ENCODE measurements around the gene HPCA.
"Not testable (repeated sequence)": the region's sequence is repeated elsewhere in the genome, so short reads cannot be mapped to it uniquely, and the experiment has no call there.

Gene HPCA

DNA sequence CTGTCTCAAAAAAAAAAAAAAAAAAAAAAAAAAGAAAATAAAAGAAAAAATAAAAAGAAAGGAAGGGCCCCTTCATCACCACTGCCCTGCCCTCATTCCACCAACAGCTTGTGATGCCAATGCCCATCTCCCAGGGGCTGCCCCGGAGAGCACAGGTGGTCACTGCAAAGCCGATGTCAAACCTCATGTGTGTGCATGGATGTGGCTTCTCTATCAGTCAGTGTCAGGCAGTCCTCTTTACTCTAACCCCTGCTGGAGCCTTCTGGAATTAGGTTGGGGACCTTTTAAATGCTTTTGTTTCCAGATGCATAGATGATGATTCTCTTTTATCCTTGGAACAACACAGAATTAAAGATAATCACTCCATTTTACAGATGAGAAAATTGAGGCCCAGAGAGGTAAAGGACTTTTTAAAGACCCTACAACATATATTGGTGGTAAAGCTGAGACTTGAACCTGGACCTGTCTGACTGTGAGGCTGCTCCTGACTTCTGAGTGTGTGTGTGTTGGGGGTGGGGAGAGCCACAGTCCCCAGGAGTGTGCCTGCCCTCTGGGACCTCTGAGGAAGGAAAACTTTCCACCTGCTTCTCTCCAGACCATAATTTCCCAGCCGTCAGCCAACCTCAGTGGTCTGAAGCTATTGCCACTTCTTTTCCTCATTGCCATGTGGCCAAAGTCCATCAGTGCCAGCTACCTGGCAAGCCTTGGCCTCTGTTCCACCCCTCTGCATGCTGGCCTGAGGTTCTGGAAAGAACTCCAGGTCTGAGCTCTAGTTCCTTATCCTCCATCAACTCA is 17.9 kb downstream of the HPCA start:
- DNase-seq: no peak

DNA sequence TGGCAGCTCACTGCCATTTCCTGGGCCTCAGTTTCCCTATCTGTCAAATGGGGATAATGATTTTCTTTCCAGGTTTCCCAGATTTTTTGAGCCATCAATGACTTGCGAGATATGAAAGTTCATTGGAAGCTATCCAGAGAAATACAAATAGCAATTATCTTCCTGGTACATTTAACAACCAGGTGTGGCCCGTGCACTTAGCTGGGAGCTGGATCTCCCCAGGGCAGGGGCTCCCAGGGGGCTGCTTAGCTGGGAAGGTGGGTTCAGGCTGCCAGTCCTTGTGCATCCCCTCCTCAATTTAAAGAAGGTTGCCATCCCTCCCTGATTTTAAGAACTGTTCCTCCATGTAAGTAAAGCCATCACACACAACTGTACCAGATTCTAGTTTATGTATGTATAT is 18.5 kb downstream of the HPCA start:
- DNase-seq: no peak

DNA sequence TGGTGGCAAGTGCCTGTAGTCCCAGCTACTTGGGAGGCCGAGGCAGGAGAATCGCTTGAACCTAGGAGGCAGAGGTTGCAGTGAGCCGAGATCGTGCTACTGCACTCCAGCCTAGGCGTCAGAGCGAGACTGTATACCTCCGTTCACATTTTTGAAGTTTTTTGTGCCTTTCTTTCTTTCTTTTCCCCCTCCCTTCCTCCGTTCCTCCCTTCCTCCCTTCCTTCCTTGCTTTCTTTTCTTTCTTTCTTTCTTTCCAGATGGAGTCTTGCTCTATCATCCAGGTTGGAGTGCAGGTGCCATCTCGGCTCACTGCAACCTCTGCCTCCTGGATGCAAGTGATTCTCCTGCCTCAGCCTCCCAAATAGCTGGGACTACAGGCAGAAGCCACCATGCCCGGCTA is 19.3 kb downstream of the HPCA start:
- not testable (repeated sequence) for DNase-seq

DNA sequence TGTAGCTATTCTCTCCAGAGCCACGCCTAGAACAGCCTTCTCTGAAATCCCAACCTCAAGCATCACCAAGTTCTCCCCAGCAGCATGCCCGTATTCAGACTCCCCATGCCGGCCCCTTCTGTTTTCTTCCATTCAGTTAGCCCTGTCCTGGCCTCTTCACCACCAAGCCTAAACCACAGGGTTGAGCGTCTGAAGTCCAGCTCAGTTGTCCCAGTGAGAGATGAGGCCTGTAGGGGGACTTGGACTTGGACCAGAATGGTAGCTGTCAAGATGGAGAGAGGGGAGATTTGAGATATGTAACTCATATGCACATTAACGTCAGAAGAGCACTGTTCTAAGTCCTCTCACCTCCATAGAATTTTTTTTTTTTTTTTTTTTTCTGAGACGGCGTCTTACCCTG is 20.4 kb downstream of the HPCA start:
- DNase-seq: no peak

DNA sequence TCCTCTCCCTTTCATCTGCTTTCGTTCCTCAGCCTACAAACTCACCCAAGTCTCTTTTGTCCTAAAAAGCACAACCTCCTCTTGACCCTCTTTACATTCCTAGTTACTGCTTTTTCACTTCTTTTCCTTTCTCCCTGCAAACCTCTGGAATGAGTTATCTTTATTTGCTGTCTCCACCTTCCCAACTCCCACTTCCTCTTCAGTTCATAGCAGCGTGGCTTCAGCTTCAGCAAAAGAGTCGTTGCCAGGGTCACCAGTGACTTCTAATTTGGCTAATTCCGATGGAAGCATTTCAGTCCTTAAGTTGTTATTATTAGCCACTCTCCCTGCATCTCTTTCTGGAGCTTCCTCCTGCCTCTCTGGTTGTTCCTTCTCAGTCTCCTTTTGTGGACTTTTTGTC is 21.1 kb downstream of the HPCA start:
- no peak for DNase-seq

DNA sequence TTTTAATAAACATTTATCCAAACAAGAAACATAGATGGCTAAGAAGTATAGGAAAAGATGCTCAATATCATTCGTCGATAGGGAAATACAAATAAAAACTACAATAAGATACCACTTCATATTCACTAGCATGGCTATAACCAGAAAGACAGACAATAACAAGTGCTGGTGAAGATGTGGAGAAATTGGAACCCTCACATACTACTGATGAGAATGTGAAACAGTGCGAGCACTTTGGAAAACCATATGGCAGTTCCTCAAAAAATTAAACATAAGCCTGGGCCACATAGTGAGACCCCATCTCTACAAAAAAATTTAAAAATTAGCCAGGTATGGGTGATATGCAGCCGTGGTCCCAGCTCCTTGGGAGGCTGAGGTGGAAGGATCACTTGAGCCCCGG is 24.0 kb downstream of the HPCA start:
- no peak for DNase-seq

DNA sequence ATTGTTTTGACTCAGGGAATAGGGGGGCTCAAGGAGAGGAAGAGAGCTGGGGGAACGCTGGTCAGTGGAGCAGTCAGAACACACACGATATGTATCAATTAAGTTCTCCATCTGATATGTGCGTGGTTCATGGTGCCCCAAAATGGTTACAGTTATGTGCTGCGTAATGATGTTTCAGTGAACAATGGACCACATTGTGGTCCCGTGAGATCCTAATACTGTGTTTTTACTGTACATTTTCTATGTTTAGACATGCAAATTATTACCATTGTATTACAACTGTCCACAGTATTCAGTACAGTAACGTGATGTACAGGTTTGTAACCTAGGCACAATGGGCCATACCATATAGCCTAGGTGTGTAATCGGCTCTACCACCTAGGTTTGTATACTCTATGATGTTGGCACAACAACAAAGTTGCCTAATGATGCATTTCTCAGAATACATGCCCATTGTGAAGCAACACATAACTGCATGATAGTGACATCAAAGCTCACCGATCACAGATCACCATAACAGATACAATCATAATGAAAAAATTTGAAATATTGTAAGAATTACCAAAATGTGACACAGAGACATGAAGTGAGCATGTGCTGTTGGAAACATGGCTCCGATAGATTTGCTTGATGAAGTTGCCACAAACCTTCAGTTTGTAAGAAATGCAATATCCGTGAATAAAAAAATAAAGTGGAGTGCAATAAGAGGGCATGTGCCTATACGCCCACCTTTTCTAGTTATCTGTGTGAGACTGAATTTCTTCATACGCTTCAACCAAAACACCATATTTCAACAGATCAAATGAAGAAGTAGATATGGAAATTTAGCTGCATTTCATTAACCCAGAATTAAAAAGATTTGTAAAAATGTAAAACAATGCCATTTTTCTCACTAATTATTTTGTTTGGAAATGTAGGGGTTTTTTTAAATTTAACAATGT is 29.7 kb downstream of the HPCA start:
- no peak for DNase-seq

DNA sequence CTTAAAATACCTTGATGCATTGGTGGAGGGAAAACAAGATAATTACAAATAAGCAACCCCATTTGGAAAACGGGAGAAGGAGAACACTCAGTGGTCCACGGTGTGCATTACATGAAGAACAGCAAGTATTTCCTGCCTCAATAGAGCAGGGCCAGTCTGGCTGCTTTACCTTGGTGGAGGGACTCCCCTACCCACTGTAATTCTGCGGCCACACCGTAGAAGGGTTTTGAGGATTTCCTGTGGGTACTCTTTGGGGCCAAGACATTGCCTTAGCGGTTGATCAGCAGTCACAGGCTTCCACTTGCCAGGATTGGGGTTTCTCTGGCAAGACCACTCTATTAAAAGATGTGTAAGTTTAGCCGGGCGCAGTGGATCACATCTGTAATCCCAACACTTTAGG is 31.2 kb downstream of the HPCA start:
- DNase-seq: no peak

DNA sequence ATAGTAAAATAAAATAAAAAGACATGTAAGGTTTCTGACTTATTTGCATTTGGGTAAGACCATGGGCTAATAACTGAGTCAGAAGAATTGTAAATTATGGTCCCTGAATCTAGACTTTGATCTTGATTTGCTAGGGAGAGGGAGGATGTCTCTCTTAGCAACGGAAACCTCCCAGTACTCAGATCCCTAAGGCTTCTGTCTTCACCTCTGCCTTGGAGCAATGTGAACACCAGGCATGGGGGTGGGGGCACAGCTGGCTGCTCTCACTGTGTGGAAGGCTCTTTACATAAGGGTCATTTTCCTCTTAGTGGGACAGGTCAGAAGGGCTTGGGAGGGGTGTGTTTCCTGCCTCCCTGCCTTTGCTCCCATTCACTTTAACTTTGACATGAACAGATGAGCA is 31.9 kb downstream of the HPCA start:
- no peak for DNase-seq

DNA sequence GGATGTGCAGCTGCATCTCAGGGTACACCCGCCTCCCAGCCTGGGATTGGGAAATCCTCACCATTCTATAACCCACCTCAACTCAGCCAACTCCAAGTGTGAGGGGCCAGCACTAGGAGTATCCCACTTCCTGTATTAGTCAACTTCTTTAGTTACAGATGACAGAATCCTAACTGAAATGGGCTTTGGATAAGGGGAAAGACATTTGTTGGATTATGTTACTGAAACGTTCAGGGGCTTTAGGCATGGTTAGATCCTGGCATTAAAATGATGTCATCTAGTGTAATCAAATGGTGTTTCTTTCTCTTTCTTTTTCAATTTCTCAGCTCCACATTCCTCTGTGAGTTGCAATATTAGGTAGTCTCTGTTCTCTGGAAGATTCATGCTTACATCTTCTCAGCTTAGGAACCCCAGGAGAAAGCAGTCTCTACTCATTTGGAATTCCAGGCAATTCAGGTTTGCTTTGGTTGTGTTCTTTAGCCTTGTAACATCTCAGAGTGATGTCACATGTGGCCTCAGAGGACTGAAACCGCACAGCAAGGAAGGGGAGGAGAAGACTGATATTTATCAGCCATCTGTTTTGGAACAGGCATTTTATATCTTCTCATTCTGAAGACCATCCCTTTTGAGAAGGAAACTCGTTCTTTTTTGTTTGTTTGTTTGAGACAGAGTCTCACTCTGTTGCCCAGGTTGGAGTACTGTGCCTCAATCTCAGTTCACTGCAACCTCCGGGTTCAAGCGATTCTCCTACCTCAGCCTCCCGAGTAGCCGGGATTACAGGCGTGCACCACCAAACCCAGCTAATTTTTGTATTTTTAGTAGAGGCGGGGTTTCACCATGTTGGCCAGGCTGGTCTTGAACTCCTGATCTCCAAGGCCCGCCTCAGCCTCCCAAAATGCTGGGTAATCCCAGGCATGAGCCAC is 33.8 kb downstream of the HPCA start:
- DNase-seq: no peak

DNA sequence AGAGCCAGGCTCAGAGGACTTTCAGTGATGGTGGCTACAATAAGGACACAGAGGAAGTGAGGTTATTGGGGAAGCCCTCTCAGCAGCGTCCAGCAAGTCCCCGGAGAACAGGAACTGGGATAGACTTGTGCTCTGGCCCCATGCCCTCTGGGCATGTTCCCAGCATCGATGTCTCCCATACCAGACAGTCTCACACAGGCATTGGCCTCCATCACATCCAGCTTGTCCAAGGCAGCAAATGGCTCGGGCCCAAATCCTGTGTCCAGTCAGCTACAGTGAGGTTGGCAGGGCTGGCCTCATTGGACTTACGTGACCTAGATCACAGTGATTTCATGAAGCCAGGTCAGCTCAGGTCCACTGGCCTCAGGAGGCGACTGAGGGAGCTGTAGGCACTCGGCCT is 34.5 kb downstream of the HPCA start:
- DNase-seq: no peak

DNA sequence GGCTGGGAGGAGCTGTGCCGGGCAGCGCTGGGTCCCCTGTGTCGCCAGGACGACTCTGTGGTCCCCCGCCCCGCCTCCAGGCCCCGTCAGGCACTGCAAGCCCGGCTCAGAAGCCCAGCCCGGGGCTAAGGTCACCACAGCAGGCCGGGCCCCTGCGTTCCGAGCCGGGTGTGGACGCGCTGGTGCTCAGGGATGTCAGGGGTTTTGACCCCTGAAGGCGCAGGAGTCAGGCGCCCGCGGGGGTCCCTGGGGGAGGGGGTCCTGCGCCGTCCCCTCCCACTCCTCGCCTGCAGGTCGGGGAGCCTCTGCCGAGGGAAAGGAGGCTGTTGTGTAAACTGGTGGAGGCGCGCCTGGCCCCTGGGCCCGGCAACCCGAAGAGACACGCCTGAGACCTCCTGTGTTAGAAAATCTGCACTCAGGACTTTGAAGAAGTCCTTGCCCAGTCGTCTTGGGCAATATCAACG is 38.6 kb downstream of the HPCA start:
- no peak for DNase-seq

DNA sequence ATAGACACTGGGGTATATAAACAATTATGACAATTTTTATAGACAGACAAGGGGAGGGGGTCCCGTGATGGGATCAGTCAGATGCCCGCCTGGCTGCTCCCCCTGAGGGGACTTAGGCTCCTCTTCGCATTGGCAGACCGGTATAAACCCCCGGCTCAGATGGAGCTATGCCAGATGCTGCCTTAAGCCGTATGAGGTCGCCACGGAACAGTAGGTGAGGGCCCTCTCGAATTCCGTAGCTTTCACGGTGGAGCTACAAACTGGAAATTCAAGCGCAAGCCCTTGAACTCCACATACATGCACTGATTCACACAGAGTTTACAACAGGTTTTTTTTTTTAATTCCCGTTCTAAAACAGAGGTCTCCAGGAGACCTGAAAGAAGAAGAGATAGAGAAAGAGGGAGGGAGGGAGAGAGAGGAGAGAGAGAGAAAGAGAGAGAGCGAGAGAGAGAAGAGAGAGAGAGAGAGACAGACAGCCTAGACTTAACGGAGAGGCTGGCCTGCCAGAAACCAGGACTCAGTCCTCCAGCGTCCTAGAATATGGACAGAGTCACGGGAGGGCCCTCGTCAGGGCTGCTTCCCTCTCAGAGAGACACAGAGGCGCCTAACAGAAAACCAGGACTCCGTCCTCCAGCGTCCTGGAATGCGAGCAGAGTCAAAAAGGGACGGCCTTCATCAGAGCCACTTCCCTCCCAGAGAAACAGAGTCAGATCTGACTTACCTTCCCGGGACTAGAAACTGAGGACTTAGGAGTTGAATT is 39.3 kb downstream of the HPCA start:
- no peak for DNase-seq

DNA sequence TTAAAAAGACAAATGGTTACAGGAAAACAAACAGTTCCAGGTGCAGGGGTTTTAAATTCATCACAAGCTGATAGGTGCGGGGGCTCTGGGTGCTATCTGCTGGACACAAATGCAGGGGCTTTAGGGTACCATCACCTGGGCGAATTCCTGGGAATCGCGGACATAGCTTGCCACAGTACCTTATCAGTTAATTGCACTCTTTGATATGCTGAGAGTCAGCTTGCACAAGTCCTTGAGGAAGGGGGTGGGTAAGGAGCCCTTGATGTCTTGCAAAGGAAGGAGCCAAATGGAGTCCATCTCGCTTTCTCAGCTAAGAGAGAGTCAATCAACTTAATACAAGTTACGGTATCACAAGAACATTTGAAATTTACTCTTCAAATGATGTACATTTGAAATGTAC is 40.3 kb downstream of the HPCA start:
- DNase-seq: no peak

DNA sequence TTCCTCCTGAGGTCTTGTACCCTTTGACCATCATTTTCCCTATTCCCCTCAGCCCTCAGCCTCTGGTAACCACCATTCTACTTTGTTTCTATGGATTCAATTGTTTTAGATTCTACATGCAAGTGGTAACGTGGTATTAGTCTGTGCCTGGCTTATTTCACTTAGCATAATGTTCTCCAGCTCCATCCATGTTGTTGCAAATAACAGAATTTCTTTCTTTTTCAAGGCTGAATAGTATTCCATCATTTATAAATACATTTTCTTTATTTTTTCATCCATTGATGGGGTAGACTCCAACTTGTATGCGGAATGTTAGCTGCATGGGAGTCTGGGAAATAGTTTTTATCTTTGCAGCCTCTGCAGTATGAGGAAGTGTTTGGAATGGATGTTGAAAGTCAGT is 41.1 kb downstream of the HPCA start:
- DNase-seq: no peak

DNA sequence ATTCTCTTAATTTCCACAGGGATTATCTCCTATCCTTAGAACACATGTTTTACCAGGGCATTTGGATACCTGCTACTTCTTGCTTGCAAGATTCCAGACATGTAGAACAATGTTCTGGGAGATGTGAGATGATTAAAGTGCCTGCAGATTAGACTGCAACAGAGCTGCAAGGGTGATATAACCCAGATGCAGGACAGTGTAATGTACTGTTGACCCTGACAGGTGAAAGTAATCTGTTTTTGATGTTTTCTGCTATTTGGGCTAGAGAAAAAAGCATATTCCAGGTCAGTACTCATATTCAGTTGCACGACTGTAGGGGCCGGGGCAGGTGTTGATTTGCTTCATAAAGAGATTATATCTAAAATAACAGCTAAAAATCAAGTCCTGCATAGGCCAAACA is 42.0 kb downstream of the HPCA start:
- DNase-seq: no peak

DNA sequence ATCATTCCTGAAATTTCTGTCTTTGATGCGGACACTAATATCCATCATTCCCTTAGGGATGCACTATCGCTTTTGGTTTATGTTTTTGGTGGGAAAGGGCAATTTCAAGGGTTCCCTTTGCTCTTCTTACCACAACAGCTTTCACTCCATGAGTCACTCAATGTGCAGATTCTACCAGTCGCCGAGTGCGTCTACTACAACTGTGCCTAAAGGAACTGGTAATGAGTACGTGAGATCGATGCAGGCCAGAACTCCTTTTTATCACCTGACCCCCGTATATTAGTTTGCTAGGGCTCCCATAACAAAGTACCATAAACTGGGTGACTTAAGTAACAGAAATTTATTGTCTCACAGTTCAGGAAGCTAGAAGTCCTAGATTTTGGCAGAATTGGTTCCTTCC is 42.4 kb downstream of the HPCA start:
- DNase-seq: no peak

DNA sequence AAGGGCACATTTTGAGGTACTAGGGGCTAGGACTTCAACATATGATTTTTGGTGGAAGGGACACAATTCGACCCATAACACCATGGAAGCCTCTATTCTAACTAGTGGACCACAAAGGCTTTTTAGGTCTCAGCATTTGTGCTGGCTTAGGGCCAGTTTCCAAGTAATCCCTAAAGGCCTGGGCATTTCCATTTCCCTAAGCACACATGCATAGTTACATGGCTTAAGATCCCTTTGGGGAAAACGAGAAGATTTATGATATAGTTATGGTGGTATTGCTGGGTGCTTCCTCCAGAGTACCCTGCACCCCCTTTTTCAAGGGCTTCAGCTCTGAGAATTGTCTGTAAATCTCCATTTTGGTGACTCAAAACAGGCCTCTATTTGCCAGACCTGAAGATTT is 43.1 kb downstream of the HPCA start:
- no peak for DNase-seq

DNA sequence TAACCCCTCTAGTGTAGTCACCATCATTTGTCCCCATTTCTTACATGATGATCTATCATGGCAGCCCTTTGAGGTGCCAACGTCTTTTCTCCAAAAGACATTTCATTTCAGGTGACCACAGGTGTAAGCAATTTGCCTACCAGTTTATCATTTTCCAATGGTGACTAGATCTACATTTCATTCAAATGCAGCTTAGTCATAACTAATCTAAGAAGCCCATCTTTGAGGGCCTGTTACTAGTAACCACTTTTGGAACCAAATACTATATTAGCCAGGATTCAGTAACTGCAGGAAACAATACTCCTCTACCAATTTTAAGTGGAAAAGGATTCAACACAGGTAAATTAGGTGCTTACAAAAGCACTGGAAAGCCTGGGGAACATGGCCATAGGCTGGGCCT is 45.5 kb downstream of the HPCA start:
- no peak for DNase-seq

DNA sequence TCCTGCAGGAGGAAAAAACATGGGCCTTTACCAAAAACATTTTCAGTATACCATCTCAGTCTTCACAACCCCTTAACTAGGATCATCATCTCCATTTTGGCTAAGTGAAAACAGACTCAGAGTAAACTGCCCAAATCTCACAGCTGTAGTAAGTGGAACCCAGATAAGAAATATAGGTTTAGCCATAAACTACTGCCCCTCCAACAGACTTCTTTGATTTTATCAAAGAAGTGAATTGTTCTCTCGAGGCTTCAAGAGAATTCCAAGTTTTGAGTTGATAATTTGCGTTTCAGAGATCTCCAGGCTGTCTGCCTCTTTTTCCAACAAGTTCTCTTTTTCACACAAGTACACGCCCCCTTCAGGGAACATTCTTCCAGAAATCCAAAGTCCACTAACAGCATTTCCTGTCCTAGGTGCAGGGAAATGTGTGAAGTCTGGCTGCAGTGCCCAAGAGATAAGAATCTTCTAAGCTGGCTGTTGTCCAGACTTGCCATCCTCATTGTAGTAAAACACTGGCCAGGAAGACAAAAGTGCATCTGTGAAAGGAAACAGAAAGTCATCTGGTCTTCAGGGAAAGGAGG is 47.5 kb downstream of the HPCA start:
- no peak for DNase-seq

DNA sequence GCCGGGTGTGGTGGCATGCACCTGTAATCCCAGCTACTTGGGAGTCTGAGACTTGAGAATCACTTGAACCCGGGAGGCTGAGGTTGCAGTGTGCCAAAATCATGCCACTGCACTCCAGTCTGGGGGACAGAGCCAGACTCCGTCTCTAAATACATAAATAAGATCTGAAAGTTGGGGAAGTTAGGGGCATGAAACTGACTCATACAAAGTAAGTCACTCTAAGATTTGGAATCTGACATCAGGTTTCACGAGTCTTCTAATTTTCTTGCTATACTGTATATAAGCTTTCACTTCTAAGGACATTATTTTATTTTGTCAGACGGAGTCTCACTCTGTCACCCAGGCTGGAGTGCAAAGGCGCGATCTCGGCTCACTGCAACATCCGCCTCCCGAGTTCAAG is 48.2 kb downstream of the HPCA start:
- DNase-seq: no peak

DNA sequence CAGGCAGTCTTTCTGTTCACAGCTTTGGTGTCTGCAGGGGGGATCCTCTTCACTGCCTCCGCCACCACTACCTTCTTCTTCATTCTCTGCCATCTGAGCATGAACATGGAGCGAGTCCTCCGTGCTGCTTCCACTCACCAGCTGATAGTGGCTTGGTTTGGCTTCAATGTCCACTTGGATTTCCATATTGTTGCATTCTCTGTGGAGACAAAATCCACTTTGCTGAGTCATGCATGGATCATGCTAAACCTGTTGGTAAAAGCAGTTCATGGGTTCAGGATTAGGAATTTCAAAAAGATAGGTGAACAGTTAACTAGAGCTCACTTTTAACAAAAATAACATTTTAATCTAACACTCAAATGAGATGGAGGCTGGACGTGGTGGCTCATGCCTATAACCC is 50.8 kb downstream of the HPCA start:
- DNase-seq: no peak

Measured in bone marrow (tissue), 2 donors.